ENCODE data around the gene TTC34. TPM values are rescaled to one million over a fixed set of nuclear protein-coding genes. Genes with fewer than 3 reads are reported as not detected.

TTC34 gene
- total RNA-seq, 1 donor, result 0.36 TPM

DNA sequence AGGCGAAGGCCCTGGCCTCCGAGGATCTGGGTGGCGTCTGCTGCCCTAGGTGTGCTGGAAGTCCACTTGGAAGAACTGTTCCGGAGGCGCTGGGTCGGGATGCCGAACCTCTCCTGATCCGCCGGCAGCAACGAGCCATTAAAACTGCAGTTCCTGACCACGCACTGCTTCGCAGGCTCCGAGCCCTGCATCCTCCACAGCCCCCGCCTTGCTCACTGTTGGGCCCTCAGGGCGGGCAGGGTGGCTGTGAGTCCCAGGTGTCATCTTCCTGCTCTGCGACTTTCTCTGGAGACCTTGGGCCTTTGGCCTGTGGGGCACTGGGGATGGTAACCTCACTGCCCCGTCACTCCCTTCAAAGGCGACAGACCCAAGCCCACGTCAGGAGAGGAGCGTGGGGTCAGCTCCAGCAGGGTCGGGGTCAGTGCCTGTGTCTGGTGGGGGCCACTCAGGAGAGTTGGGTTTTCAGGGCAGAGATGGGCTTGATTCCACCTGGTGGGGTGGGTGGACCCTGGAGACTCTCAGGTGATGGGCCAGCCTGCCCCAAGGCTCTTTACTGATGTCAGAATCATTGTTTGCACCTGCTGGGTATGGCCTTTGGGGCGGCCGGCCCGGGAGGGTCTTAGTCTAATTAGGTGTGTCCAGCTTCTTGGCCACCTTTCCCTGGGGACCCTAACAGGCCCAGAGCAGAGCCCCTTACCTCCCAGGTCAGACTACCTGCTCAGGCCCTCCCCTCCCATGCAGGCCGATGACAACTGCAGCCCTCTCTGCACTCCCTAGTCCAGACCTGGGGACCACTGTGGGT, 211.9 kb downstream of the TTC34 start:
- Histone ChIP-seq H3K27ac (ENCODE audit: low read depth, low read length) (no peak overlapping the region), H2AFZ (ENCODE audit: low read length) (no peak overlapping the region), H3K4me3 (ENCODE audit: insufficient read depth, low read length) (no peak overlapping the region), H4K20me1 (ENCODE audit: insufficient read depth, low read length) (no peaks in the 10 kb centered on the region), H3K79me2 (ENCODE audit: insufficient read depth, low read length) (peaks cover 4% of the 10 kb centered on the region), H3K9me3 (ENCODE audit: low read depth, low read length) (no peaks in the 10 kb centered on the region), H3K4me1 (ENCODE audit: insufficient read depth, low read length) (peaks cover 3% of the 10 kb centered on the region), H3K36me3 (ENCODE audit: insufficient read depth, low read length) (no peaks in the 10 kb centered on the region), H3K27me3 (ENCODE audit: insufficient read depth, low read length) (no peaks in the 10 kb centered on the region), H3K4me2 (ENCODE audit: insufficient read depth, low read length) (no peak overlapping the region)
- peak; percentile 87 for DNase-seq (ENCODE audit: insufficient read length, low spot score, missing footprints)
- TF ChIP-seq, protein P1, sequence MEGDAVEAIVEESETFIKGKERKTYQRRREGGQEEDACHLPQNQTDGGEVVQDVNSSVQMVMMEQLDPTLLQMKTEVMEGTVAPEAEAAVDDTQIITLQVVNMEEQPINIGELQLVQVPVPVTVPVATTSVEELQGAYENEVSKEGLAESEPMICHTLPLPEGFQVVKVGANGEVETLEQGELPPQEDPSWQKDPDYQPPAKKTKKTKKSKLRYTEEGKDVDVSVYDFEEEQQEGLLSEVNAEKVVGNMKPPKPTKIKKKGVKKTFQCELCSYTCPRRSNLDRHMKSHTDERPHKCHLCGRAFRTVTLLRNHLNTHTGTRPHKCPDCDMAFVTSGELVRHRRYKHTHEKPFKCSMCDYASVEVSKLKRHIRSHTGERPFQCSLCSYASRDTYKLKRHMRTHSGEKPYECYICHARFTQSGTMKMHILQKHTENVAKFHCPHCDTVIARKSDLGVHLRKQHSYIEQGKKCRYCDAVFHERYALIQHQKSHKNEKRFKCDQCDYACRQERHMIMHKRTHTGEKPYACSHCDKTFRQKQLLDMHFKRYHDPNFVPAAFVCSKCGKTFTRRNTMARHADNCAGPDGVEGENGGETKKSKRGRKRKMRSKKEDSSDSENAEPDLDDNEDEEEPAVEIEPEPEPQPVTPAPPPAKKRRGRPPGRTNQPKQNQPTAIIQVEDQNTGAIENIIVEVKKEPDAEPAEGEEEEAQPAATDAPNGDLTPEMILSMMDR (IDR thresholded peaks at IDR 0.05; ENCODE audit: extremely low read depth, low read depth, low read length), result no peak

DNA sequence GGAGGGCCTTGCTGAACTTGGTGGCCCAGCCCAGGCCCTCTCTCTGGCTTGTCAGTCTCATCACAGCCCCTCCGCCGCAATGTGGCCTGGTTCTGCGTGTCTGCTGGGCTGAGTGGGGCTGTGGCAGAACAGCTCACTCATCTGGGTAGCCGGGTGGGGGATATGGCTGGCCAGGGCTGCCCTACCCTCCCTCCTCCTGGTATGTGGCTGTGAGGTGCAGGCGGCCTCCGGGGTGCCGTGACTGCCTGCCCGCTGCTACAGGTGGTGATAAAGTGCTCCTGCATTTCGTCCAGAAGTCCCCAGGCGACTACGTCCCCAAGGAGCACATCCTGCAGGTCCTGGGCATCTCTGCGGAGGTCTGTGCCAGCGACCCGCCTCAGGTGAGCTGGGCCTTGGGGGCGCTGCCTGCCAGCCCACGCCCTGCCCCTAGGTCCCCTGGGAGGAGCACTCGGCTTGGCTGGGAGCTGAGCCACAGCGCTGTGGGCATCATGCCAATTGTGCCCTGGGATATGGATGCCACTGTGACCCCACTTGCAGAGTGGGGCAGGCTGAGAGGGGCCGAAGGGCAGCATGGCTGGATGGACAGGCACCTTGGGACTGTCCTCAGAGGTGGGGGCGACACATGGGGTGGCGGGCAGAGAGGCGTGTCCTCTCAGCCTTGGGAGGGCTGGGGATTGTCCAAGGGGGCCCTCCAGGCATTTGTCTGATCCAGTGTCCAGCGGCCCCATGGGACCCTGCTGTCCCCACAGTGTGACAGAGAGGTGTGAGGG, 212.6 kb downstream of the TTC34 start:
- no peak overlapping the region for H3K4me2 ChIP-seq (ENCODE audit: insufficient read depth, low read length)
- no peak overlapping the region for H3K27ac ChIP-seq (ENCODE audit: low read depth, low read length)
- TF ChIP-seq, protein P1 (IDR thresholded peaks at IDR 0.05; ENCODE audit: extremely low read depth, low read depth, low read length), result no peak

DNA sequence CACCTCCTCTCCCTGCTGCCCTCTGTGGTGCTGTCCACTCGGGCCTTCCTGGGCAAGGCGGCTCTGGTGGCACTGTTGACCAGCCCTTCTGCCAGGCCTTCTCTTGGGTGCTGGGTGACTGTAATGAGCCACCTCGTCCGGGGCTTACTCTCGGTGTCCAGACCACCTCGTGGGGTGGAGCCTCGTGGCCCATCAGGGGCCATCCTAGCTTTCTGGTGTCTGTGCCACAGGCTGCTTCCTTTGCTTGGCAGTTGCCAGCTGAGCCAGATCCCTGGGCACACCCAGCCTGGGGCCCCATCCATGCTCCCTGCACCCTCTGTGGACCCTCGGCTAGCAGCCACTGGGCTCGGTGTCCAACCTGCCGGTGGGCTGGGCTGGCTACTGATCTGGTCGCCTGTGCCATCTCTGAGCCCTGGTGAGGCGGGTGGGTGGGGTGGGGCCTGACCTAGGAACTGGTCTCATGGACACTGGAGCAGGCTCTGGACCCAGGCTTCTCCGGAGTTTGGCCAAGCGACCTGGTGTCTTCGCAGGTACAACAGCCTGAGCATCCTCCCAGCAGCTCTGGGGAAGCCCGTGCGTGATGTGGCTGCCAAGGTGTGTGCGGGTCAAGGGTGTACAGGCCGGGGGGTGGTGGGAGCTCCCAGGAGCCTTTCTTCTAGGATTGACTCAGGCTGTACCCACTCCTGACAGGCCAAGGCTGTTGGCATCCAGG, 213.5 kb downstream of the TTC34 start:
- no peaks in the 10 kb centered on the region for H3K27me3 ChIP-seq (ENCODE audit: insufficient read depth, low read length)
- no peaks in the 10 kb centered on the region for H4K20me1 ChIP-seq (ENCODE audit: insufficient read depth, low read length)
- TF ChIP-seq, protein P1 (IDR thresholded peaks at IDR 0.05; ENCODE audit: extremely low read depth, low read depth, low read length), result no peak
- no peak overlapping the region for H3K27ac ChIP-seq (ENCODE audit: low read depth, low read length)
- peaks cover 4% of the 10 kb centered on the region for H3K79me2 ChIP-seq (ENCODE audit: insufficient read depth, low read length)
- H3K9me3 ChIP-seq (ENCODE audit: low read depth, low read length), result no peaks in the 10 kb centered on the region
- no peak overlapping the region for H3K4me3 ChIP-seq (ENCODE audit: insufficient read depth, low read length)
- H2AFZ ChIP-seq (ENCODE audit: low read length), result no peak overlapping the region
- no peaks in the 10 kb centered on the region for H3K36me3 ChIP-seq (ENCODE audit: insufficient read depth, low read length)
- peaks cover 3% of the 10 kb centered on the region for H3K4me1 ChIP-seq (ENCODE audit: insufficient read depth, low read length)
- H3K4me2 ChIP-seq (ENCODE audit: insufficient read depth, low read length), result peak overlapping the region; percentile 81
- DNase-seq (ENCODE audit: insufficient read length, low spot score, missing footprints), result peak; percentile 88

More for the DNA sequence above, 212.6 kb downstream of the TTC34 start:
- H3K27me3 ChIP-seq (ENCODE audit: insufficient read depth, low read length), result no peaks in the 10 kb centered on the region
- H3K79me2 ChIP-seq (ENCODE audit: insufficient read depth, low read length), result peaks cover 4% of the 10 kb centered on the region
- H3K9me3 ChIP-seq (ENCODE audit: low read depth, low read length), result no peaks in the 10 kb centered on the region
- H3K4me3 ChIP-seq (ENCODE audit: insufficient read depth, low read length), result no peak overlapping the region
- H2AFZ ChIP-seq (ENCODE audit: low read length), result no peak overlapping the region
- no peaks in the 10 kb centered on the region for H3K36me3 ChIP-seq (ENCODE audit: insufficient read depth, low read length)
- H4K20me1 ChIP-seq (ENCODE audit: insufficient read depth, low read length), result no peaks in the 10 kb centered on the region
- peak; percentile 74 for DNase-seq (ENCODE audit: insufficient read length, low spot score, missing footprints)
- H3K4me1 ChIP-seq (ENCODE audit: insufficient read depth, low read length), result peaks cover 3% of the 10 kb centered on the region

Measured in osteoblast (primary cell).